IPS DF 6.9 (cell line): ENCODE results near the gene MBP.

ENCODE experiments used
- DNase-seq: peaks from one replicate; pipeline ENCODE4 v3.0.0-alpha.2; 2013; ENCODE audit warnings: low read depth, low spot score
- H3K27ac ChIP-seq: one replicate; pipeline ENCODE4 v1.5.1; 2013; ENCODE audit warnings: low read length, control low read depth
- H3K27me3 ChIP-seq: 2 replicates; pipeline ENCODE4 v1.6.1; 2013; ENCODE audit warnings: mild to moderate bottlenecking, low read length; ENCODE audit not compliant: control insufficient read depth, insufficient read depth
- H3K36me3 ChIP-seq: 2 replicates; pipeline ENCODE4 v1.6.1; 2013; ENCODE audit warnings: low read length; ENCODE audit not compliant: control insufficient read depth, insufficient read depth
- H3K4me1 ChIP-seq: 2 replicates; pipeline ENCODE4 v1.6.1; 2013; ENCODE audit warnings: low read length; ENCODE audit not compliant: control insufficient read depth, insufficient read depth
- H3K4me3 ChIP-seq: 2 replicates; pipeline ENCODE4 v1.5.1; 2013; ENCODE audit warnings: mild to moderate bottlenecking, low read length
- H3K9me3 ChIP-seq: 2 replicates; pipeline ENCODE4 v1.6.1; 2013; ENCODE audit warnings: low read length, inconsistent platforms; ENCODE audit not compliant: control insufficient read depth, insufficient read depth
- WGBS: extraction: QIAGEN DNeasy Blood & Tissue Kit; methylation state at CpG from one replicate; pipeline ENCODE4 v1.1.7; 2013; ENCODE audit warnings: mixed read lengths, missing lambda C conversion rate; ENCODE audit not compliant: insufficient read length, insufficient coverage; 5-methylcytosine and 5-hydroxymethylcytosine counted together

The MBP gene

GRCh38 chr18:76943542-76944339 is 188.8 kb downstream of the MBP start:
- H3K27me3 ChIP-seq, result no peaks in the 10 kb centered on the region
- no peak for DNase-seq
- 100% methylated on average over 1 of the region's 6 CpGs for WGBS

GRCh38 chr18:76941284-76941683 is 191.3 kb downstream of the MBP start:
- H3K36me3 ChIP-seq, result no peaks in the 10 kb centered on the region
- no CpG with 5 or more reads among the region's 9 CpGs for WGBS
- no peak for DNase-seq
- H3K27ac ChIP-seq, result no peak overlapping the region
- H3K27me3 ChIP-seq, result no peaks in the 10 kb centered on the region
- no peaks in the 10 kb centered on the region for H3K9me3 ChIP-seq
- no peaks in the 10 kb centered on the region; the same call in 1 of the 2 replicates for H3K4me1 ChIP-seq
- H3K4me3 ChIP-seq, result no peak overlapping the region

More at GRCh38 chr18:76943542-76944339, 188.8 kb downstream of the MBP start:
- Histone ChIP-seq H3K4me1 (no peaks in the 10 kb centered on the region; the same call in 1 of the 2 replicates), H3K9me3 (no peaks in the 10 kb centered on the region), H3K4me3 (no peak overlapping the region), H3K27ac (no peak overlapping the region), H3K36me3 (no peaks in the 10 kb centered on the region)

- Histone ChIP-seq H3K27me3 (no peaks in the 10 kb centered on the region), H3K36me3 (no peaks in the 10 kb centered on the region), H3K4me1 (no peaks in the 10 kb centered on the region; the same call in 1 of the 2 replicates), H3K27ac (no peak overlapping the region), H3K4me3 (no peak overlapping the region), H3K9me3 (no peaks in the 10 kb centered on the region)
- DNase-seq, result no peak
- WGBS, result no CpG with 5 or more reads among the region's 12 CpGs
Observed at GRCh38 chr18:76938619-76939018, 194.0 kb downstream of the MBP start.

GRCh38 chr18:76937597-76937996 is 195.0 kb downstream of the MBP start:
- H3K9me3 ChIP-seq, result no peaks in the 10 kb centered on the region
- no CpG with 5 or more reads among the region's 1 CpG for WGBS
- H3K27ac ChIP-seq, result no peak overlapping the region
- H3K36me3 ChIP-seq, result no peaks in the 10 kb centered on the region
- no peaks in the 10 kb centered on the region for H3K27me3 ChIP-seq
- H3K4me3 ChIP-seq, result no peak overlapping the region
- DNase-seq, result no peak
- no peaks in the 10 kb centered on the region; the same call in 1 of the 2 replicates for H3K4me1 ChIP-seq

- Histone ChIP-seq H3K9me3 (no peaks in the 10 kb centered on the region), H3K27ac (no peak overlapping the region), H3K27me3 (no peaks in the 10 kb centered on the region), H3K4me1 (no peaks in the 10 kb centered on the region; the same call in 1 of the 2 replicates), H3K36me3 (no peaks in the 10 kb centered on the region), H3K4me3 (no peak overlapping the region)
- WGBS, result no CpG with 5 or more reads among the region's 11 CpGs
- DNase-seq, result no peak
Observed at GRCh38 chr18:76936877-76937276, 195.7 kb downstream of the MBP start.

GRCh38 chr18:76935722-76936337 is 196.8 kb downstream of the MBP start:
- no CpG with 5 or more reads among the region's 18 CpGs for WGBS
- no peaks in the 10 kb centered on the region for H3K4me1 ChIP-seq
- H3K4me3 ChIP-seq, result no peak overlapping the region
- H3K36me3 ChIP-seq, result no peaks in the 10 kb centered on the region
- H3K27me3 ChIP-seq, result no peaks in the 10 kb centered on the region
- H3K9me3 ChIP-seq, result no peaks in the 10 kb centered on the region
- no peak for DNase-seq
- H3K27ac ChIP-seq, result no peak overlapping the region

- Histone ChIP-seq H3K27me3 (no peaks in the 10 kb centered on the region), H3K4me1 (no peaks in the 10 kb centered on the region), H3K9me3 (no peaks in the 10 kb centered on the region), H3K36me3 (peaks cover 1% of the 10 kb centered on the region; the same call in 1 of the 2 replicates), H3K27ac (no peak overlapping the region), H3K4me3 (no peak overlapping the region)
- WGBS, result no CpG with 5 or more reads among the region's 11 CpGs
- no peak for DNase-seq
Observed at GRCh38 chr18:76932026-76932819, 200.4 kb downstream of the MBP start.

GRCh38 chr18:76931171-76931570 is 201.4 kb downstream of the MBP start:
- Histone ChIP-seq H3K9me3 (no peaks in the 10 kb centered on the region), H3K36me3 (peaks cover 4% of the 10 kb centered on the region; the same call in 1 of the 2 replicates), H3K27ac (no peak overlapping the region), H3K4me1 (no peaks in the 10 kb centered on the region), H3K27me3 (no peaks in the 10 kb centered on the region), H3K4me3 (no peak overlapping the region)
- whole genome bisulfite sequencing, result no CpG with 5 or more reads among the region's 6 CpGs
- DNase-seq, result no peak
